Skin epidermis (tissue), 12 donors: Measurements from ENCODE around the gene TYW1B.
"Not testable (repeated sequence)": the region's sequence is repeated elsewhere in the genome, so short reads cannot be mapped to it uniquely, and the experiment has no call there.

Source experiments
- H3K27ac ChIP-seq, 21 experiments: fragments of 200-600 bp; sonication (generic) in 11 of 21; one replicate each; pipeline ENCODE4 v1.5.0; 2020; ENCODE audit warnings: mild to moderate bottlenecking in 3 of 21, inconsistent platforms in 2 of 21, moderate library complexity in 2 of 21
- H3K4me3 ChIP-seq, 7 experiments: fragments of 200-600 bp; sonication (generic) in 2 of 7; one replicate each; pipeline ENCODE4 v1.5.0; 2020; ENCODE audit warnings: inconsistent platforms in 2 of 7, mild to moderate bottlenecking in 2 of 7, moderate library complexity in 1 of 7

TYW1B gene

DNA sequence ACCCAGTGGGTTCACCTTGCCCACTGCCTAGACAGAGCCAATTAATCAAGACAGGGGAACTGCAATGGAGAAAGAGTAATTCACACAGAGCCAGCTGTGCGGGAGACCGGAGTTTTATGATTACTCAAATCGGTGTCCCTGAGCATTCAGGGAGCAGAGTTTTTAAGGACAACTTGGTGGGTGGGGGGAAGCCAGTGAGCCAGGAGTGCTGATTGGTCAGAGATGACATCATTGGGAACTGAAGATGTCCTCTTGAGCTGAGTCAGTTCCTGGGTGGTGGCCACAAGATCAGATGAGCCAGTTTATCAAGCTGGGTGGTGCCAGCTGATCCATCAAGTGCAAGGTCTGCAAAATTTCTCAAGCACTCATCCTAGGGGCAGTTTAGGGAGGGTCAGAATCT lies 240.7 kb downstream of the TYW1B start:
- H3K27ac ChIP-seq, H3K4me3 ChIP-seq: not testable (repeated sequence)

DNA sequence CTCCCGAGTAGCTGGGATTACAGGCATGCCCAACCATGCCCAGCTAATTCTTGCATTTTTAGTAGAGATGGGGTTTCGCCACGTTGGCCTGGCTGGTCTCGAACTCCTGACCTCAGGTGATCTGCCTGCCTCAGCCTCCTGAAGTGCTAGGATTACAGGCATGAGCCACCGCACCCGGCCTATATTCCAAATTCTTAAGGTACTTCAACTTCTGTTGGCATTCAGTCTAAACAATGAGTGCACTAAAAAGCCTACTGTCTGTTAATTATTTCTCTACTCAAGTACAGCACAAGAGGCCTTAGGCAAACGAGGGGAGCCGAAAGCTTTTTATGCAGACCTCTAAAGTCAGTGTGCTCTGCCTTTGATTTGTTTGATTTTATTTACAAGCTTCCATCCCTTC lies 243.4 kb downstream of the TYW1B start:
- H3K4me3 ChIP-seq, H3K27ac ChIP-seq: not testable (repeated sequence)

DNA sequence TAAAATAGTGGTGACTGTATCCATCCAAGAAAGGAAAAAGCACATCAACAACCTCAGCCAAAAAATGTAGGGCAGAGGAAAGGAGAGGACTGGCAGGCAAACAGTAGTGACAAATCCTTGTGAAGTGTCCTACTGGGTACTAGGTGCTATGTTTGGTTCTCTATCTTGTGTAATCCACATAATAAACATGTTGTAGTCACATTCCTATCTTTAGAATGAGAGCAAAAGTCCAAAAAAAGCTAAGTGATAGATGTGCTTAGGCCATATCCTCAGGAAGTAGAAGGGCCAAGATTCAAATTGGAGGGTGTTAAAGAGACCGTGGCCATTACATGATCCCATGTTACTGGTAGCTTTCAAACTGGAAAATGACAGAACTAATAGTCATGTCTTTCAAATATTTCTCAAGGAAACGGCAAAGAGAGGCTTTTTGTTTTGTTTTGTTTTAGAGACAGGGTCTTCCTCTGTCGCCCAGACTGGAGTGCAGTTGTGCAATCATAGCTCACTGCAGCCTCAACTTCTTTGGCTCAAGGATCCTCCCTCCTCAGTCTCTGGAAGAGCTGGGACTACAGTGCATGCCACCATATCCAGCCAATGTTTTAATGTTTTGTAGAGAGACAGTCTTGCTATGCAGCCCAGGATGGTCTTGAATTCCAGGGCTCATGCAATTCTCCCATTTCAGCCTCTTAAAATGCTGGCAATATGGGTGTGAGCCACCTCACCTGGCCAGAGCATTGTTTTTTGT lies 244.2 kb downstream of the TYW1B start:
- not testable (repeated sequence) for H3K27ac ChIP-seq, H3K4me3 ChIP-seq

DNA sequence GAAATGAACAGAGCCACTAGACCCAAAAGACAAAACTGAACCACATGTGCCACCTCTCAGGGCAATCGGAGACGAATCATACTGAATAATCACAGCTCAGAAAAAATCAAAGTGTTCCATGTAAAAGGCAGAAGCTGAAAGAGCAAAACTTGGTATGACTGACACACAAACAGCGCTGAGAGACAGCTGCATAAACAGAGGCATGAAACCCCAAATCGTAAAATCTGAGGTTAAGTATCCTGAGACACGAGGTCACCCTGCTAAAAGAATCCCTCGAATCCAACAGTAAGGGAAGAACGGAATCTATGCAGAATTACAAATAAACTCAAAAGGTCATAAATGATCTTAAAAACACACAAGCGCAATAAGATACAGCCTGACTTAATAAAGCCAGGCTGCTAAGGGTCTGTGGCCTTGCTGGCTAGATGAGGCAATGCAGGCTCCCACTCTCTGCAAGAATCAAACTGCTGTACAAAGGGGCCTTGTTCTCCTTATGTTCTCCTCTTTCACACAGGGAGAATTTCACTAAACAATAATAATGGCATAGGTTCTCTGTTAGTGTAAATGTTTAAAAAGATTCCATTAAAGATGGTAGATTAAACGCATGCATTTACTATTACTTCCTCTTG lies 247.7 kb downstream of the TYW1B start:
- H3K4me3 ChIP-seq, H3K27ac ChIP-seq: not testable (repeated sequence)

DNA sequence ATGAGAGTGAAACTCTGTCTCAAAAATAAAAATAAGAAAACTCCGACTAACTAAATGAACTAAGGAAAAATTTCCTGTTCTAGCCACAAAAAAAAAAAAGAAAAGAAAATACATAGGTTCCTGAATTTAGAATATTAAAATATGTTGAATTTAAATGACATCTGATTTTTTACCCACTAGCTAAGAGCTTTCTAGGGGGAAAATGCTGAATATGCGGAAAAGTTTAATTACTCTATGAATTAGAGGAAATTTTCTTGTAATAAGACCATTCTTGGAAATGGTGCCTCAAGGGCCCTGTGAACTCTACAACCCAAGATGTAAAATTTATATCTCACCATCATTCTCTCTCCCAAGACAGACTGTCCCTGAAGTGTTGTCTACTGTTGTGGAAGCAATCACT lies 250.9 kb downstream of the TYW1B start:
- Histone ChIP-seq H3K4me3 (no peak overlapping the region), H3K27ac (no peak overlapping the region)

DNA sequence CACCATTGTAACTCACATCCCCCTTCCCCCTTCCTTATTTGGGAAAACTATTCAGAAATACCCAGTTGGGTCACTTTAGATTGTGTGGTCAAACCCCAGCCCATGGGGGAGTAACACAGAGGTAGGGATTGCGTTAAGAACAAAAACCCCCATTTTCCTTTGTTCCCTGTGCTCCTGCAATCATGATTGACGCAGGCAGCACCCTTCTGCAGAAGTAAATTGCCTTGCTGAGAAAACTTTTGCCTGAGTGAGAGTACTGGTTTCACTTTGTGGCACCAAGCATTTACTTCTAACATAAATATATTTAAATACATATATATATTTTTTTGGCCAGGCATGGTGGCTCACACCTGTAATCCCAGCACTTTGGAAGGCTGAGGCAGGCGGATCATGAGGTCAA lies 266.0 kb downstream of the TYW1B start:
- not testable (repeated sequence) for H3K4me3 ChIP-seq, H3K27ac ChIP-seq

DNA sequence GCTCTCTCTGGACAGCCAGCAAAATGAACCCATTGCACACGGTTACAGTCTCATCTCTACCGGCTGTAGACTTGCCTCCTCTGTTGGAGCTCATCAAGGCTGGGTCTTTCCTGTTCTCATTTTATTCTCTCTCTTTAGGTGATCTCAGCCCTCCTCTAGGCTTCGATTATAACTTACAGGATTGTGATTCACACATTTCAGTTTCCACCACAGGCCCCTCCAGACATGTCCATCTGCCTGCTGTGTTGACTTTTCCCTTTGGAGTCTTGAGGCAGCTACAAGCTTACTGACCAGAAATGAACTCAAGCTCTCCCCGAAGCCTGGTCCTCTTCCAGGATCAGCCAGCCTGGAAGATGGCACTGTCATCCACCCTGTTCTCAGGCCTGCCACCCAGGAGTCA lies 268.5 kb downstream of the TYW1B start:
- not testable (repeated sequence) for H3K4me3 ChIP-seq, H3K27ac ChIP-seq

DNA sequence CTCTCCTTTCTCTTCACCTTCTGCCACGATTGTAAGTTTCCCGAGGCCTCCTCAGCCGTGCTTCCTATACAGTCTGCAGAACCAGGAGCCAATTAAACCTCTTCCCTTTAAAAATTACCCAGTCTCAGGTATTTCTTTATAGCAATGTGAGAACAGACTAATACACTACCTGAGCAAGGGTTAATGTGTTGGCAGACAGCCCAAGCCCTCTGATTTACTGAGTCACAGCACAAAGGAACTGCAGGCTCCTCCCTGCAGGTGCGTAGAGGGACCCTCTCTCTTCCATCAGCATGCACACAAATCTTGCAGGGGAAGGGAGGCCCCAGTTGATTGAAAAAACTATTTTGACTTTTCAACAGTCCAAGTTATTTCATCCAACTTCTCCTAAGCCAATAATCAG lies 271.3 kb downstream of the TYW1B start:
- not testable (repeated sequence) for H3K27ac ChIP-seq, H3K4me3 ChIP-seq

DNA sequence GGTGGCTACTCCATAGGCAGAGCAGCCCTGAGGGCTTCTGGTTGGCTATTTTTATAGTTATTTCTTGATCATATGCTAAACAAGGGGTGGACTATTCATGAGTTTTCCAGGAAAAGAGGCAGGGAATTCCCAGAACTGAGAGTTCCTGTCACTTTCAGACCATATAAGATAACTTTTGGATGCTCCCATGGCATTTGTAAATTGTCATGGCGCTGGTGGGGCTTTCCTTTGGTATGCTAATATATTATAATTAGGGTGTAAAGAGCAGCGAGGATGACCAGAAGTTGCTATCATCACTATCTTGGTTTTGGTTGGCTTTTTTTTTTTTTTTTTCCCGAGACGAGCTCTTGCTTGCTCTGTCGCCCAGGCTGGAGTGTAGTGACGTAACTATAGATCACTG lies 272.8 kb downstream of the TYW1B start:
- not testable (repeated sequence) for H3K27ac ChIP-seq, H3K4me3 ChIP-seq

DNA sequence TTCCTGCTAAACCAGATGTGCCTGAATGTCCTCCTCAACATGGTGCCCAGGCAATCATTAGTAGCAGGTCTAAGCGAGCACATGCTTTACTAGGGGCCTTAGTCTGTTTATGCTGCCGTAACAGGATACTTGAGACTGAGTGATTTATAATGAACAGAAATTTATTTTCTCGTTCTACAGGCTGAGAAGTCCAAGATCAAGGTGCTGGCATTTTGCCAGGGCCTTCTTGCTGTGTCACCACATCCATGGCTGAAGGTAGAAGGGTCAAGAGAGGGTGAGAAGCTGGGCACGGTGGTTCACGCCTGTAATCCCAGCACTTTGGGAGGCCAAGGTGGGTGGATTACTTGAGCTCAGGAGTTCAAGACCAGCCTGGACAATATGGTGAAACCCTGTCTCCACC lies 273.6 kb downstream of the TYW1B start:
- H3K27ac ChIP-seq, H3K4me3 ChIP-seq: not testable (repeated sequence)

DNA sequence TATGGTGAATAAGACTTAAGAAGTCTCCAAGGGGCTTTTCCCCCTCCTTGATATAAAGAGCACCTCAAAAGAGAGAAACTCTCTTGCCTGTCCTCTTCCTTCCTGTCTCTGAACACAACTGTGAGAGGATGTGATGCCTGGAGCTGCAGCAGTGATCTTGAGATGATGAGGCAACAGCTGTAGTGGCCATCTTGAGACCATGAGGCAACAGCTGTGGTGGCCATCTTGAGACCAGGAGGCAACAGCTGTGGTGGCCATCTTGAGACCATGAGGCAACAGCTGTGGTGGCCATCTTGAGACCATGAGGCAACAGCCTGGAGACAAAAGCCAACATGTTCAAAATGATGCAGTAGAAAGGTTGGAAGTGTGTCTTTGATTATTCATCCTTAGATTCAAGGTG lies 277.5 kb downstream of the TYW1B start:
- not testable (repeated sequence) for H3K4me3 ChIP-seq, H3K27ac ChIP-seq

DNA sequence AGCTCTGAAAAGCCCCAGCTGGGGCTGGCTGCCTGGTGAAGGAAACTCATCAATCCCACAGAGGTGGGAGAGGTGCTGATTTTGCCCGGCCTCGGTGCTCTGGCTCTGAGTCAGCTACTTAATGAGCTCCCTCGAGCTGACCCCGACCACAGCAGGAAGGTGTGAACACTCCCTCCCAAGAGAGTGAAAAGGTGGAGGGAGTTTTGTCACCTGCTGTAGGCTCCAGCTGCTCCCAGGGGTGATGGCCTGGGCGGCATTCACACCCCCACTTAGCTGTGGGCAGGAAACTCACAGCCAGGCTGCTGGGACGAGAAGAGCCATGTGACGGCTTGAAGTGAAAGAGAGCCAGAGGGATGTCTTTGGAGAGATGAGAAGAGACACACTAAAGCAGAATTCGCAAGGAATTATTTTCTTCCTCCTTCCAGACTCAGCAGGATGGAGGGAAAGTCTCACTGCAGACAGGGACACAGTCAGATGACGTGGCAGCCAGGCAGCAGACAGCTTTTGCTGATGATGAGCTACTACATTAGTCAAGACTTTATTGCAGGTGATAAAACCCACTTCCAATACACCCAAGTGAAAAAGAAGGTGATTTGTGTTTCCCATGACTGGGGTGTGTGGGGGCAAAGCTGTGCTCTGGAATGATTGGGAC lies 281.3 kb downstream of the TYW1B start:
- H3K4me3 ChIP-seq, H3K27ac ChIP-seq: not testable (repeated sequence)

DNA sequence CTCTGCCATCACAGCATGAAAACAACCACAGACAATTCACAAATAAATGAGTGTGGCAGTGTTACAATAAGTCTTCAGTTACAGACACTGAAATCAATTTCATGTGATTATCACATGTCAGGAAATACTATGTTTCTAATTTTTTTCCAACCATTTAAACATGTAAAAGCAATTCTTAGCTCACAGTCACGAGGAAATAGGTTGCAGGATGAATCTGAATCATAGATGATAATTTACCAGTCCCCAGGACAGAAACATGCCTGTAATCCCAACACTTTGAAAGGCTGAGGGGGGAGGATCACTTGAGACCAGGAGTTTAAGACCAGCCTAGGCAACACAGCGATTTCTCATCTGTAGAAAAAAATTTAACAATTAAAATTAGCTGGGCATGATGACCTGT lies 283.5 kb downstream of the TYW1B start:
- not testable (repeated sequence) for H3K27ac ChIP-seq, H3K4me3 ChIP-seq

DNA sequence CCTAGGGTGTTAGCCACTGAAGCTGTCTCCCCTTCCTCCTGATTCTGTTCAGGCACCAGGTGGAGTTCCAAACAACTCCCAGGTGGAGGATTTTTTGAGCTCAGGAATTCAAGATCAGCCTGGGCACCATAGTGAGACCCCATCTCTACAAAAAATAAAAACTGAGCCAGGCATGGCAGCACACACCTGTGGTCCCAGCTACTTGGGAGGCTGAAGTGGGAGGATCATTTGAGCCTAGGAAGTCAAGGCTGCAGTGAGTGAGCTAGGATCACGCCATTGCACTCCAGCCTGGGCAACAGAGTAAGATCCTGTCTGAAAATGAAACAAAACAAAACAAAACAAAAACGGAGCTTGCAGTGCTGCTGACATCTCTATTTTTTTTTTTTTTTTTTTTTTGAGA lies 287.1 kb downstream of the TYW1B start:
- Histone ChIP-seq H3K4me3 (no peak overlapping the region), H3K27ac (no peak overlapping the region)

DNA sequence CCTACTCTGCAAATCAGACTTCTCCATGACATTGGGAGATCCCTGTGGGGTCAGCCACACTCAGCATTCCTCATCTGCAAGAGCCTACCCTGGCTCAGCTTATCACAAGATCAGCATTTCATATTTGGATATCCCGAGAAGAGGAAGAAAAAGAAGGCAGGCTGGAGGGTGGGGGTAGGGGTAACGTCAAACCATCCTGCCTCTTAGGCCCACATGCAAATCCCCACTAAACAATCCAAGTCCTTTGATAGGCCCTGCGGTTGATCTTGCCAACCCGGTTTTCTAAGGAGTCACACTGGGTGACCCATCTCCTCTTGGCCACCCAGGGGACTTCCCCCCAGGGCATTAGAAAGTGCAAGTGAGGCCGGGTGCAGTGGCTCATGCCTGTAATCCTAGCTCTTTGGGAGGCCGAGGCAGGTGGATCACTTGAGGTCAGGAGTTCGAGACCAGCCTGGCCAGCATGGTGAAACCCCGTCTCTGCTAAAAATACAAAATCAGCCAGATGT lies 287.8 kb downstream of the TYW1B start:
- Histone ChIP-seq H3K27ac (no peak overlapping the region), H3K4me3 (no peak overlapping the region)

DNA sequence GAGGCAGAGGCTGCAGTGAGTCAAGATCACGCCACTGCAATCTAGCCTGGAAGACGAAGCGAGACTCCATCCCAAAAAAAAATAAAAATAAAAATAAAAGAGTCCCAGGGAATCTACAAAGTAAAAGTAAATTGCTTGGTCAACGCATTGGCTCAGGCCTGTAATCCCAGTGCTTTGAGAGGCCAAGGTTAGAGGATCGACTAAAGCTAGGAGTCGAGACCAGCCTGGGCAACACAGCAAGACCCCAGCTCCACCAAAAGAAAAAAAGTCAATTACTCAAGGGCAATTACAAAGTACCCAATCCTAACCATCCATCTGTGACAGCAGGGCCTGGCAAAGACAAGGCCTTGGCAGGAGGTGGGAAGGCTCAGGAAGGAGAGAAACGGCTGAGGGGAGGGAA lies 288.3 kb downstream of the TYW1B start:
- no peak overlapping the region for H3K27ac ChIP-seq
- no peak overlapping the region for H3K4me3 ChIP-seq

DNA sequence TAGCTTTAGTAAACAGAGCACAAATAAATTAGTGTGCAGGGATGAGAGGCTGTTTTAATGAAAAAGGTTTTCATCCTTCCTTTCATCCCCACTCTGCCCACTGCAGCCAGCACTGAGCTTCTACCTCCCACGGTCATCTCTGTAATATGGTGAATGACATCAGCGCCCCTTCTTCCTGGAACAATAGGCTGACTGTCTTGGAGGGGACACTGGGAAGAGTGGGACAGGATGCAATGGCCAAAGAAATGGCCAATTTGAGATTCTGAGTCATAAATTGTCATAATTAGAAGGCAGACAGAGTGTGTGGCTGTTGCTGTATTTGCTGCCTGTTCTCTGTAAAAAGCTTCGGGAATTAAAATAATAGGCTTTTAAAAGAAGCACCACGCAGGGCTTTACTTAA lies 289.1 kb downstream of the TYW1B start:
- Histone ChIP-seq H3K4me3 (no peak overlapping the region), H3K27ac (no peak overlapping the region)

DNA sequence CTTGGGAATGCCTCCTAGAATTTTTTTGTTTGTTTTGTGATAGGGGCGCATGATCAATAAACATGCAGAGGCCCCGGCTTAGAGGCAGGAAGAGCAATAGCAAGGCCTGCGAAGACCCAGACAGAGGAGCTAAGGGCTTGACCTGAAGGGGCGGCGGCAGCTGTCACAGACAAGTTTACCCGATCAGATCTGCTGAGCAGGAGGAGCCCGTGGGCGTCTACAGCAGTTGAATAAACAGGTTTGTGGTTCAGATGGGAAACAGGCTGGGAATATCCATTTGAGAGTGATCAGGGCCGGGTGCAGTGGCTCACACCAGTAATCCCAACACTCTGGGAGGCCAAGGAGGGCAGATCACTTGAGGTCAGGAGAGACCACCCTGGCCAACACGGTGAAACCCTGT lies 289.9 kb downstream of the TYW1B start:
- H3K27ac ChIP-seq: no peak overlapping the region
- no peak overlapping the region for H3K4me3 ChIP-seq

DNA sequence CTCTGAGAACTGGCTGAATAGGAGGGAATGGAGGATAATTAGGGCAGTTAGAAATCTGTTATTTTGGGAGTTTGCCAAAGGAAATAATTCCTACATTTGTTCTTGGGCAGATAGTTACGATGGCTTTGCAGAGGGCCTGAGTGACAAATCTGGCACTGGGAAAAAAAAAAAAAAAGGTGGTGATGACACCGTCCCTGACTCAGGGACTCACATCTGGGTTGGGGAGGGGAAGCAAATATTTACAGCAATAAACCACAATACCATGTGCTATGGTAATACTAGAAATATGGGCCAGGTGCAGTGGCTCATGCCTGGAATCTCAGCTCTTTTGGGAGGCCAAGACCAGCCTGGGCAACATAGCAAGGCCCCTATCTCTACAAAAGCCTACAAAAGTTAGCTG lies 292.0 kb downstream of the TYW1B start:
- H3K27ac ChIP-seq, H3K4me3 ChIP-seq: not testable (repeated sequence)

DNA sequence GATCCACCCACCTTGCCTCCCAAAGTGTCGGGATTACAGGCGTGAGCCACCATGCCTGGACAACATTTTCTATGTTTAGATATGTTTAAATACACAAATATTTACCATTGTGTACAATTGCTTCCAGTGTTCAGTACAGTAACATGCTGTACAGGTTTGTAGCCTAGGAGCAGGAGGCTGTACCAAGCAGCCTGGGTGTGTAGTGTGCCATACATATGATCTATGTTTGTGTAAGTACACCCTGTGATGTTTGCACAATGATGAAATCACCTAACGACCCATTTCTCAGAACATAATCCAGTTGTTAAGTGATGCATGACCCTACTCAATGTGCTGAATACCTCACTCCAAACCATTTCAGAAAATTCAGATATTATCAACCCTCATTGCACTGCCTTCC lies 297.0 kb downstream of the TYW1B start:
- not testable (repeated sequence) for H3K4me3 ChIP-seq, H3K27ac ChIP-seq
